Epithelial cell of esophagus (primary cell): Measurements from ENCODE around the gene RAP2A.

Source experiments
- DNase-seq: peaks from one replicate; pipeline ENCODE4 v3.0.0; 2010; ENCODE audit warnings: low read depth
- H3K4me3 ChIP-seq: 2 replicates; pipeline ENCODE4 v1.5.1; 2011; ENCODE audit warnings: mild to moderate bottlenecking, low read length, control low read depth
- TF ChIP-seq, protein P1 (sequence below): IDR thresholded peaks from 2 replicates; pipeline ENCODE4 v1.5.1; 2011; ENCODE audit warnings: low read depth, mild to moderate bottlenecking, low read length, control low read depth, inconsistent platforms; ENCODE audit not compliant: insufficient read depth; ENCODE audit errors: missing control alignments

The RAP2A gene

DNA sequence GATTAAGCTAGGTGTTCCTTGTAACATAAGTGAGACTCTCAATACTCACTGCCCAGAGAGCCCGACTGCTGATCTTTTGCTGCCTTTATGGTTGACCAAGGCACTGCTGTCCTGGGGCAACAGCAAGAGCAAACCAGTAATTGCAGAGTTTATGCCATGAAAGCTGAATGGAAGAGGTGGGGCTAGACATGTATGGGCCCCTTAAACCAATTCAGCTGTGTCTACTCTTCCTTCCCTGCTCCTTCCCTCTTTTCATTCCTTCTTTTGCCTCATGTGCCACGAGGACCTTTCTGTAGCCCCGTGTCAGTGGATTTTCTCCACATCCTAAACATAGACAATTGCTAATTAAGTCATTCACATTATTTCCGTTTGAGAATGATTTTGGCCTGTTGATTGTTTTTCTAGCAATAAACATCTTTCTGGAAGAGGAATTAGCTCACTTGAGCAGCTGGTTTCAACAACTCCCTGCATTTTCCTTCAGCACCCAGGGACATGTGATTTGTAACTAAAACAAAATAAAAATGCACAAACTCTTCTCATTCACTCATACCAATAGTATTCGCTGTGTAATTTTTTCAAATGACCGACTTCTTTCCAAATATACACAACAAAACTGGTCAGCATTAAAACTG, 40.5 kb downstream of the RAP2A start:
- DNase-seq, result no peak
- TF ChIP-seq, protein P1, sequence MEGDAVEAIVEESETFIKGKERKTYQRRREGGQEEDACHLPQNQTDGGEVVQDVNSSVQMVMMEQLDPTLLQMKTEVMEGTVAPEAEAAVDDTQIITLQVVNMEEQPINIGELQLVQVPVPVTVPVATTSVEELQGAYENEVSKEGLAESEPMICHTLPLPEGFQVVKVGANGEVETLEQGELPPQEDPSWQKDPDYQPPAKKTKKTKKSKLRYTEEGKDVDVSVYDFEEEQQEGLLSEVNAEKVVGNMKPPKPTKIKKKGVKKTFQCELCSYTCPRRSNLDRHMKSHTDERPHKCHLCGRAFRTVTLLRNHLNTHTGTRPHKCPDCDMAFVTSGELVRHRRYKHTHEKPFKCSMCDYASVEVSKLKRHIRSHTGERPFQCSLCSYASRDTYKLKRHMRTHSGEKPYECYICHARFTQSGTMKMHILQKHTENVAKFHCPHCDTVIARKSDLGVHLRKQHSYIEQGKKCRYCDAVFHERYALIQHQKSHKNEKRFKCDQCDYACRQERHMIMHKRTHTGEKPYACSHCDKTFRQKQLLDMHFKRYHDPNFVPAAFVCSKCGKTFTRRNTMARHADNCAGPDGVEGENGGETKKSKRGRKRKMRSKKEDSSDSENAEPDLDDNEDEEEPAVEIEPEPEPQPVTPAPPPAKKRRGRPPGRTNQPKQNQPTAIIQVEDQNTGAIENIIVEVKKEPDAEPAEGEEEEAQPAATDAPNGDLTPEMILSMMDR, result no peak
- H3K4me3 ChIP-seq, result no peak overlapping the region

DNA sequence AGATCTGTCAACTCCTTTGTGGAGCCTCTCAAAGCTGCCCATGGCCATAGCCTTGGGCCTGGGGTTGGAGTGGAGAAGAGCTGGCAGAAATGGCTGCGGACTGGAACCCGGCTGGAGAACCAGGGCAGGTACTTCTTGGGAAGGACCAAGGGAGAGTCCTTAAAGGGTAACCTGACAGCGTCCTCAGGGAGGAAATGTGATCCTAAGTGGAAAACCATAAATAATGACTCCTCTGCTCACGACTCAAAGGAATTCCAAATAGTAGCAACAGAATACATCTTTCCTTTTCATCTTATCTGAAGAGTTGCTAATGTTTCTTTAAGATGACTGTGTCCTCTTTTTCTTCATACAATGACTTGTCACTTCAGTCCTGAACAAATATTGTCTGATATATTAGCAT, 41.0 kb downstream of the RAP2A start:
- no peak overlapping the region for H3K4me3 ChIP-seq
- no peak for DNase-seq
- TF ChIP-seq, protein P1, result no peak

DNA sequence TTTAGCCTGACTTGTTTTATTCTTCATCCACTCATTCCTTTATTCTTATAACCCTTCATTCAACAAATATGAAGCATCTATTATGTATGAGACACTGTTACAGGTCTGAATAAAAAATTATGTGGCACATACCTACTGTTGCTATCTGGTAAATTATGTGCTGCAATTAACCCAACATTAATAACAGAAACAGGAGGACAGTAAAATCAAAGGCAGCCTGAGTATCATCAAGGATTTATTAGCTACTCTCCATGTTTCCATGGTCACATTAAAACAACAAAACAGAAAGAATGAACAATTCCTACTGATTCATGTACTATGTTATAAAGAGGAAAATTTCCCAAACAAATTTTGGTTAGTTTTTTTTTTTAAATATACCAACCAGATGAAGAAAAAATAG, 43.9 kb downstream of the RAP2A start:
- H3K4me3 ChIP-seq, result no peak overlapping the region
- no peak for DNase-seq
- TF ChIP-seq, protein P1, result no peak

DNA sequence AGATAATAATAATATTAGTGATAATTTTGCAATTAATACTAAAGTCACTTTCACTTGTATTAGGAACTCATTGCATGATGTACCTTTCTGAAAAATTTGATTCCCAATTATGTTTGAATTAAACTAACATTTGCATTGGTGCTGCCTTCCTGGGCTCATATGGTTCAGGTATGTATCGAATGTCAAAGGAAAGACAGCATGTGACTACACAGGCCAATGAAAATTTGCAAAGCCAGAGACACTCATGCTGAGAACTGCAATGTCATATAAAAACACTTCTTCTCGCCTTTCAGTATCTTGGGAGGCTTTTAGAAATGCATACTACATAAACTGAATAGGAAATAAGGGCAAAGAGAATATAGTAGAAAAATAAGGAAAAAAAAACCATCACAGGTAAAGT, 44.3 kb downstream of the RAP2A start:
- TF ChIP-seq, protein P1, result no peak
- no peak for DNase-seq
- H3K4me3 ChIP-seq, result no peak overlapping the region

DNA sequence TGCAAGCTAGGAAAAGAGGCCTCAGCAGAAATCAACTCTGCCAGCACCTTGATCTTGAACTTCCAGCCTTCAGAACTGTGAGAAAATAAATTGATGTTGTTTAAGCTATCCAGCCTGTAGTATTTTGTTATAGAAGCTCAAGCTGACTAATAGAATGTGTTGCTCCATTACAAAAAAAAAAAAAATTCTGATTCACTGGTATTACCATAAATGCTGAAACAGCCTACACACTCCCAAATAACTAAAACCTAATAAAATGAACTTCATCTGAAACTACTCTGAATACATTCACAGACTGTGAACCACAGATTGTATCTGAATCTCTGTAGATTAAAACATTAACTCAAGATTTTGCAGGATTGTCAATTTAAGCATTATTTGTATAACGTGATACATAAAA, 49.5 kb downstream of the RAP2A start:
- TF ChIP-seq, protein P1, result no peak
- no peak for DNase-seq
- no peak overlapping the region for H3K4me3 ChIP-seq

DNA sequence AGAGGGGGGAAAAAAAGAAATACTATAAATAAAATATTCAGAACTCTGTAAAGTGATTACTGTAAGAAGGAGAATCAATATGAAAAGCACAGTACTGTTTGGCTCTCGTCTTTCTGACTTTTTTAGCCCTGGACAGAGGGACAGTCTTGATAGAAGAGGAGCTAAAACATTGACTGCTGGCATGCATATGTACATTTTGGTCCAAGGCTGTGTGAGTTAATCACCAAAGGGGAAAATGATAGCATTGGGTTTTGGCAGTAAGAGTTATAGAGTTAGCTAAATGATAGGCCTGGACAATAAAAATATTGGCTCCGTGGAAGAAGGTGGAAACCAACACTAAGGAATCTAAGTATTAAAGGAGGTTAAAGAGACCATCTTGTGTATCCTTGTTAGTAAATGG, 50.3 kb downstream of the RAP2A start:
- TF ChIP-seq, protein P1, result no peak
- no peak for DNase-seq
- H3K4me3 ChIP-seq, result no peak overlapping the region

DNA sequence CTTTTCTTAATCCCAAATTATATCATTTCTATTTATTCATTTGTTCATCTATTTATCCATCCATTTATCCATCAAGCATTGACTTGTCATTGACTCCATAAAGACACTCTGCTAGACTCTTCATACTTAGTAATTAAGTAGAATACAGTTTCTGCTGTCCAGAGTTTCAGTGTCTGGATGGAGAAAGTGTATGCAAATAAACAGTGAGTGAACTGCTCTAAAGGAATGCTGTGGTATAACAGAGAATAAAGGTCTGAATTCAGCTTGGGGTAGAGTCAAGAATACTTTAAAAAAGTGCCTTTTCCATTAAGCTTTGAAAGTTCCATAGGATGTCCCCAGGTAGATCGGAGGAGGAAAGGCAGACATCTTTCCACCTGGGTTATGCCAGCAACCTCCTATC, 51.4 kb downstream of the RAP2A start:
- TF ChIP-seq, protein P1, result no peak
- DNase-seq, result no peak
- H3K4me3 ChIP-seq, result no peak overlapping the region
